Measurements from ENCODE around the gene DCUN1D3. TPM values are rescaled to one million over a fixed set of nuclear protein-coding genes. Genes with fewer than 3 reads are reported as not detected.
A peak's percentile ranks its signal among the peaks of the same experiment; 100 is the strongest.

DCUN1D3 gene
- total RNA-seq, 1 experiment from 2014 or later, result 16.4 TPM

DNA sequence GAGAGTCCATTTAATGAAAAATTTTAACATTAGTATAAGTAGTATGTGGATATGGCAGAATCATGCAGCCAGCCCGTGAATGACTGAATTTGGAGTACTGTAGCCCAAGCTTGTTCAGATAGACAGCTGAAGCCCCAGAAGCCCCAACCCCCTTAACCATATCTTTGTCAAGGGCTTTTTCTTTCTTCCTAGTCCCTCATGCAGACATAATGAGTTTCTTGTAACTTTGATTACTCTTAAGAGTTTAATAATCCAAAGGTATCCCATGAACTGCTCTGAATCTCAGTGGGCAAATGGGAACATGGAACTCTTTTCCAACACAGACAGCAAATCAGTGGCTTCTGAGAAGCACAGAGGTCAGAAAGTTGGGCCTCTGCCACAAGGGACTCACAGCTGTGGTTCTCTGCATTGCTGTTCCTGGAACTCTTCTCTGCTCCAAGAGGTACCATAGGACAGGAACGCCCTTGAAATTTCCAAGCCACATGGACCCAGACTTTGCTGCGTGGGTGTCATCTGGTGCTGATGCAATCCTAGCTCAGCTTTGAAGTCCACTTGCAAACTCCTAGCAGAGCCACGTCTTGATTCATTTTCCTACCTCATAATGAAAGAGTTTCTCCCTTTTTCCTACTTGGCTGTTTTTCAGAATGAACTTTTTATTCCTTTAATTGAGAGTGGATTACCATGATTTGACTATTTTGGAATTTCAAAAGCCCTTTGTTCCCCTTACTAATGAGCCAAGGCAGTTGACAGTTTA lies 18.5 kb upstream of the DCUN1D3 start:
- H3K27ac ChIP-seq (ENCODE audit: low read depth, low read length), result no peak overlapping the region
- no peak overlapping the region for H3K9ac ChIP-seq (ENCODE audit: low read length)
- no peaks in the 10 kb centered on the region for H3K79me2 ChIP-seq (ENCODE audit: insufficient read depth, low read length)
- H4K20me1 ChIP-seq (ENCODE audit: insufficient read depth), result no peaks in the 10 kb centered on the region
- 0 out of 4 replicates have a peak, but pooled peaks cover 0 to 3% of the 10 kb centered on the region in 2 experiments for H3K36me3 ChIP-seq (ENCODE audit: control insufficient read depth in 1 of 2, insufficient read depth in 2 of 2, low read length in 2 of 2)
- H3K27me3 ChIP-seq (ENCODE audit: insufficient read depth, low read length), result no peaks in the 10 kb centered on the region
- ChIA-PET CTCF (no interaction called here), RAD21 (ENCODE audit: low non-redundant PET in 1 of 2, low total read pairs in 2 of 2, uncharacterized antibody in 2 of 2, unreplicated experiment in 2 of 2) (no interaction called here), POLR2A (no interaction called here)
- no peaks in the 10 kb centered on the region for H3K9me2 ChIP-seq (ENCODE audit: insufficient read depth)
- no TSS peak for BruUV-seq (replicated peaks)
- no peaks in the 10 kb centered on the region for H3K9me3 ChIP-seq (ENCODE audit: control insufficient read depth in 1 of 2, insufficient read depth in 1 of 2, low read depth in 1 of 2, low read length in 2 of 2)
- peaks cover 8 to 17% of the 10 kb centered on the region in 2 experiments; a peak in 3 of 4 replicates for H3K4me1 ChIP-seq (ENCODE audit: control insufficient read depth in 1 of 2, insufficient read depth in 2 of 2, low read length in 2 of 2)
- H3K4me3 ChIP-seq (replicated peaks in 1 of 2; ENCODE audit: low read depth in 1 of 2, low read length in 2 of 2), result no peak overlapping the region
- no peak for ATAC-seq
- intact Hi-C loops (cut with micrococcal nuclease), result no loop called here
- H3K4me2 ChIP-seq (ENCODE audit: low read length), result no peak overlapping the region
- no peak for DNase-seq (ENCODE audit: low read depth, low spot score)
- no peak overlapping the region for H2AFZ ChIP-seq (ENCODE audit: low read depth, low read length, poor library complexity, severe bottlenecking)
- no peak for TF ChIP-seq RAD21 (IDR thresholded peaks at IDR 0.05; ENCODE audit: low read depth)
- no peak for TF ChIP-seq SP1 (IDR thresholded peaks at IDR 0.05; ENCODE audit: low read depth)
- TF ChIP-seq, protein P1, sequence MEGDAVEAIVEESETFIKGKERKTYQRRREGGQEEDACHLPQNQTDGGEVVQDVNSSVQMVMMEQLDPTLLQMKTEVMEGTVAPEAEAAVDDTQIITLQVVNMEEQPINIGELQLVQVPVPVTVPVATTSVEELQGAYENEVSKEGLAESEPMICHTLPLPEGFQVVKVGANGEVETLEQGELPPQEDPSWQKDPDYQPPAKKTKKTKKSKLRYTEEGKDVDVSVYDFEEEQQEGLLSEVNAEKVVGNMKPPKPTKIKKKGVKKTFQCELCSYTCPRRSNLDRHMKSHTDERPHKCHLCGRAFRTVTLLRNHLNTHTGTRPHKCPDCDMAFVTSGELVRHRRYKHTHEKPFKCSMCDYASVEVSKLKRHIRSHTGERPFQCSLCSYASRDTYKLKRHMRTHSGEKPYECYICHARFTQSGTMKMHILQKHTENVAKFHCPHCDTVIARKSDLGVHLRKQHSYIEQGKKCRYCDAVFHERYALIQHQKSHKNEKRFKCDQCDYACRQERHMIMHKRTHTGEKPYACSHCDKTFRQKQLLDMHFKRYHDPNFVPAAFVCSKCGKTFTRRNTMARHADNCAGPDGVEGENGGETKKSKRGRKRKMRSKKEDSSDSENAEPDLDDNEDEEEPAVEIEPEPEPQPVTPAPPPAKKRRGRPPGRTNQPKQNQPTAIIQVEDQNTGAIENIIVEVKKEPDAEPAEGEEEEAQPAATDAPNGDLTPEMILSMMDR (IDR thresholded peaks at IDR 0.05 in 2 of 3, conservative IDR thresholded peaks at IDR 0.05 in 1 of 3; ENCODE audit: borderline replicate concordance in 1 of 3, insufficient read depth in 1 of 3, low read depth in 2 of 3, low read length in 2 of 3), result no peak
- no peak for TF ChIP-seq POLR2A (IDR thresholded peaks at IDR 0.05; ENCODE audit: borderline replicate concordance, extremely low read depth, insufficient read depth, insufficient read length)
- no peak for TF ChIP-seq EZH2 (IDR thresholded peaks at IDR 0.05)
- TF ChIP-seq, protein P2, sequence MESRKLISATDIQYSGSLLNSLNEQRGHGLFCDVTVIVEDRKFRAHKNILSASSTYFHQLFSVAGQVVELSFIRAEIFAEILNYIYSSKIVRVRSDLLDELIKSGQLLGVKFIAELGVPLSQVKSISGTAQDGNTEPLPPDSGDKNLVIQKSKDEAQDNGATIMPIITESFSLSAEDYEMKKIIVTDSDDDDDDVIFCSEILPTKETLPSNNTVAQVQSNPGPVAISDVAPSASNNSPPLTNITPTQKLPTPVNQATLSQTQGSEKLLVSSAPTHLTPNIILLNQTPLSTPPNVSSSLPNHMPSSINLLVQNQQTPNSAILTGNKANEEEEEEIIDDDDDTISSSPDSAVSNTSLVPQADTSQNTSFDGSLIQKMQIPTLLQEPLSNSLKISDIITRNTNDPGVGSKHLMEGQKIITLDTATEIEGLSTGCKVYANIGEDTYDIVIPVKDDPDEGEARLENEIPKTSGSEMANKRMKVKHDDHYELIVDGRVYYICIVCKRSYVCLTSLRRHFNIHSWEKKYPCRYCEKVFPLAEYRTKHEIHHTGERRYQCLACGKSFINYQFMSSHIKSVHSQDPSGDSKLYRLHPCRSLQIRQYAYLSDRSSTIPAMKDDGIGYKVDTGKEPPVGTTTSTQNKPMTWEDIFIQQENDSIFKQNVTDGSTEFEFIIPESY (IDR thresholded peaks at IDR 0.05; ENCODE audit: extremely low read depth, insufficient replicate concordance, low read length), result no peak
- TF ChIP-seq, protein P3, sequence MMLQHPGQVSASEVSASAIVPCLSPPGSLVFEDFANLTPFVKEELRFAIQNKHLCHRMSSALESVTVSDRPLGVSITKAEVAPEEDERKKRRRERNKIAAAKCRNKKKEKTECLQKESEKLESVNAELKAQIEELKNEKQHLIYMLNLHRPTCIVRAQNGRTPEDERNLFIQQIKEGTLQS (IDR thresholded peaks at IDR 0.05), result 0 out of 2 replicates have a peak, but pooled peaks have one; percentile 16
- TF ChIP-seq CBX3 (IDR thresholded peaks at IDR 0.05; ENCODE audit: low read depth), result no peak
- TF ChIP-seq FOSL1 (IDR thresholded peaks at IDR 0.05; ENCODE audit: low read depth), result no peak
- no peak for TF ChIP-seq JUND (IDR thresholded peaks at IDR 0.05)
- TF ChIP-seq CEBPB (IDR thresholded peaks at IDR 0.05; ENCODE audit: low read depth), result peak; percentile 46; the same call in 1 of the 2 replicates
- TF ChIP-seq ELF1 (IDR thresholded peaks at IDR 0.05; ENCODE audit: borderline replicate concordance, low read depth), result no peak
- no peak for TF ChIP-seq POLR2AphosphoS5 (IDR thresholded peaks at IDR 0.05; ENCODE audit: low read depth, low read length)
- TF ChIP-seq EZH2phosphoT487 (IDR thresholded peaks at IDR 0.05; ENCODE audit: borderline replicate concordance), result no peak
- no peak for TF ChIP-seq ZFX (IDR thresholded peaks at IDR 0.05)
- TF ChIP-seq, protein P4, sequence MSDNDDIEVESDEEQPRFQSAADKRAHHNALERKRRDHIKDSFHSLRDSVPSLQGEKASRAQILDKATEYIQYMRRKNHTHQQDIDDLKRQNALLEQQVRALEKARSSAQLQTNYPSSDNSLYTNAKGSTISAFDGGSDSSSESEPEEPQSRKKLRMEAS (IDR thresholded peaks at IDR 0.05), result peak; percentile 59
- no peak for TF ChIP-seq SRF (IDR thresholded peaks at IDR 0.05; ENCODE audit: low read depth)
- TF ChIP-seq EGR1 (IDR thresholded peaks at IDR 0.05; ENCODE audit: low read depth), result peak; percentile 62
- TF ChIP-seq SIN3A (IDR thresholded peaks at IDR 0.05; ENCODE audit: low read depth), result no peak
- TF ChIP-seq, protein P5, sequence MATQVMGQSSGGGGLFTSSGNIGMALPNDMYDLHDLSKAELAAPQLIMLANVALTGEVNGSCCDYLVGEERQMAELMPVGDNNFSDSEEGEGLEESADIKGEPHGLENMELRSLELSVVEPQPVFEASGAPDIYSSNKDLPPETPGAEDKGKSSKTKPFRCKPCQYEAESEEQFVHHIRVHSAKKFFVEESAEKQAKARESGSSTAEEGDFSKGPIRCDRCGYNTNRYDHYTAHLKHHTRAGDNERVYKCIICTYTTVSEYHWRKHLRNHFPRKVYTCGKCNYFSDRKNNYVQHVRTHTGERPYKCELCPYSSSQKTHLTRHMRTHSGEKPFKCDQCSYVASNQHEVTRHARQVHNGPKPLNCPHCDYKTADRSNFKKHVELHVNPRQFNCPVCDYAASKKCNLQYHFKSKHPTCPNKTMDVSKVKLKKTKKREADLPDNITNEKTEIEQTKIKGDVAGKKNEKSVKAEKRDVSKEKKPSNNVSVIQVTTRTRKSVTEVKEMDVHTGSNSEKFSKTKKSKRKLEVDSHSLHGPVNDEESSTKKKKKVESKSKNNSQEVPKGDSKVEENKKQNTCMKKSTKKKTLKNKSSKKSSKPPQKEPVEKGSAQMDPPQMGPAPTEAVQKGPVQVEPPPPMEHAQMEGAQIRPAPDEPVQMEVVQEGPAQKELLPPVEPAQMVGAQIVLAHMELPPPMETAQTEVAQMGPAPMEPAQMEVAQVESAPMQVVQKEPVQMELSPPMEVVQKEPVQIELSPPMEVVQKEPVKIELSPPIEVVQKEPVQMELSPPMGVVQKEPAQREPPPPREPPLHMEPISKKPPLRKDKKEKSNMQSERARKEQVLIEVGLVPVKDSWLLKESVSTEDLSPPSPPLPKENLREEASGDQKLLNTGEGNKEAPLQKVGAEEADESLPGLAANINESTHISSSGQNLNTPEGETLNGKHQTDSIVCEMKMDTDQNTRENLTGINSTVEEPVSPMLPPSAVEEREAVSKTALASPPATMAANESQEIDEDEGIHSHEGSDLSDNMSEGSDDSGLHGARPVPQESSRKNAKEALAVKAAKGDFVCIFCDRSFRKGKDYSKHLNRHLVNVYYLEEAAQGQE (IDR thresholded peaks at IDR 0.05; ENCODE audit: low read depth), result no peak
- TF ChIP-seq YY1 (IDR thresholded peaks at IDR 0.05; ENCODE audit: extremely low read depth, insufficient replicate concordance, low read depth, low read length), result no peak
